Caco-2 (cell line): ENCODE measurements around the gene ATP8A2. TPM values are rescaled to one million over a fixed set of nuclear protein-coding genes. Genes with fewer than 3 reads are reported as not detected.

Experiments
- BruUV-seq: library from RNA; stranded (reverse); fragments of 400-500 nt; replicated peaks from 2 replicates; lab custom pipeline; 2021; lab: Mats Ljungman, UMichigan
- CTCF ChIA-PET: fragments of 300-600 bp; sonication (Branson Sonifier 250); formaldehyde crosslinking; loops from one replicate; lab custom pipeline; 2022; ENCODE audit warnings: antibody characterized with exemption; lab: Charles Lee
- POLR2A ChIA-PET: fragments of 300-600 bp; sonication (Branson Sonifier 250); formaldehyde crosslinking; loops from one replicate; lab custom pipeline; 2022; ENCODE audit warnings: antibody characterized with exemption; lab: Charles Lee
- DNase-seq, 2 experiments: peaks; one replicate each; pipeline versions ENCODE4 v3.0.0 to v3.0.0-alpha.2; 2020 to 2022
- H3K27me3 ChIP-seq: replicated peaks from 2 replicates; pipeline ENCODE4 v1.6.0; 2011; ENCODE audit warnings: low read length; ENCODE audit not compliant: control insufficient read depth, insufficient read depth
- H3K36me3 ChIP-seq: 2 replicates; pipeline ENCODE4 v1.5.1; 2011; ENCODE audit warnings: low read length; ENCODE audit not compliant: control insufficient read depth, insufficient read depth
- H3K4me1 ChIP-seq: fragments of 250-450 bp; sonication (Bioruptor Pico); 2 replicates; pipeline ENCODE4 v1.5.1; 2020; ENCODE audit warnings: mild to moderate bottlenecking
- H3K4me3 ChIP-seq: 2 replicates; pipeline ENCODE4 v1.5.1; 2011; ENCODE audit warnings: low read depth, mild to moderate bottlenecking, control low read depth, low read length
- H3K9me3 ChIP-seq: fragments of 250-450 bp; sonication (Bioruptor Pico); 2 replicates; pipeline ENCODE4 v1.5.1; 2020; ENCODE audit warnings: mild to moderate bottlenecking, moderate library complexity
- H3K27ac Mint-ChIP-seq: one replicate; pipeline ENCODE4 v1.8.0; 2022; ENCODE audit warnings: mixed read lengths; ENCODE audit not compliant: unreplicated experiment
- H3K27me3 Mint-ChIP-seq: one replicate; pipeline ENCODE4 v1.8.0; 2022; ENCODE audit warnings: mixed read lengths; ENCODE audit not compliant: insufficient read depth, unreplicated experiment
- H3K36me3 Mint-ChIP-seq: one replicate; pipeline ENCODE4 v1.8.0; 2022; ENCODE audit warnings: mild to moderate bottlenecking, mixed read lengths; ENCODE audit not compliant: insufficient read depth, unreplicated experiment
- H3K4me1 Mint-ChIP-seq: one replicate; pipeline ENCODE4 v1.8.0; 2022; ENCODE audit warnings: low read depth, mixed read lengths; ENCODE audit not compliant: unreplicated experiment
- H3K4me3 Mint-ChIP-seq: one replicate; pipeline ENCODE4 v1.8.0; 2022; ENCODE audit warnings: mild to moderate bottlenecking, moderate library complexity, mixed read lengths; ENCODE audit not compliant: unreplicated experiment
- H3K9me3 Mint-ChIP-seq: one replicate; pipeline ENCODE4 v1.8.0; 2022; ENCODE audit warnings: mixed read lengths; ENCODE audit not compliant: unreplicated experiment
- intact Hi-C: fragments of 100-400 bp; cut with micrococcal nuclease; formaldehyde crosslinking; loops from one replicate; pipeline ENCODE4 v1.10.0; 2022; ENCODE audit not compliant: unreplicated experiment
- total RNA-seq: library from RNA; stranded (reverse); gene quantifications from 2 replicates; pipeline ENCODE4 v1.2.3, GENCODE V29; 2022
- TF ChIP-seq, protein P1 (sequence below), 2 experiments: fragments of 200-600 bp in 1 of 2; IDR thresholded peaks; 1 replicate in 1 of 2; 2 replicates in 1 of 2; pipeline versions ENCODE4 v1.5.1 to v1.8.0; 2011 to 2022; ENCODE audit warnings: antibody characterized with exemption in 1 of 2, control low read depth in 1 of 2, inconsistent platforms in 1 of 2, low read depth in 1 of 2, low read length in 1 of 2, mild to moderate bottlenecking in 1 of 2, moderate library complexity in 1 of 2; ENCODE audit not compliant: insufficient read depth in 1 of 2, severe bottlenecking in 1 of 2, unreplicated experiment in 1 of 2

The ATP8A2 gene
- total RNA-seq, 1 experiment from 2014 or later: 0.05 TPM

DNA sequence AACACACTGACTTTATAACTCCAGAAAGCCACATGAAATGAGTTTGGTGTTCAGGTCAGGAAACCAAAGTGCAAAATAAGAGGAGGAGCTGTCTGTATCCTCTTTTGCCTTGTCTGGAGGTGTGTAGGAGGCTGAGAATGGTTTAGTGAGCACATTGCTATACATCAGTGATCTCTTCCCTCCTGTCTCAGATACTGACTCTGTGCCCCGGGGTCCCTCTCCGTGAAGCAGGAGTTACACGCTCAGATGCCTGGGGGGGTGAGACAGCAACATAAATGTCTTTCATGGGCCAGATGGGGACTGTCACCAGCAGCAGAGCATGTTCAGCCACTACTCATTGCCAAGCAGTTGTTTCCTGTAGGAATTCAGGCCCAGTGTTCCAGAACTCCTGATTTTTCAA is 285.4 kb downstream of the ATP8A2 start:
- Histone ChIP-seq H3K27me3 (no peaks in the 10 kb centered on the region), H3K9me3 (no peaks in the 10 kb centered on the region), H3K4me1 (peaks cover 10% of the 10 kb centered on the region), H3K36me3 (no peaks in the 10 kb centered on the region), H3K4me3 (no peak overlapping the region)
- ChIA-PET CTCF (no interaction called here), POLR2A (no interaction called here)
- BruUV-seq: no TSS peak
- no peak overlapping the region for H3K4me3 Mint-ChIP-seq
- peaks cover 12% of the 10 kb centered on the region for H3K4me1 Mint-ChIP-seq
- peaks cover 4% of the 10 kb centered on the region for H3K27me3 Mint-ChIP-seq
- no peaks in the 10 kb centered on the region for H3K36me3 Mint-ChIP-seq
- intact Hi-C loops: no loop called here
- TF ChIP-seq, protein P1, sequence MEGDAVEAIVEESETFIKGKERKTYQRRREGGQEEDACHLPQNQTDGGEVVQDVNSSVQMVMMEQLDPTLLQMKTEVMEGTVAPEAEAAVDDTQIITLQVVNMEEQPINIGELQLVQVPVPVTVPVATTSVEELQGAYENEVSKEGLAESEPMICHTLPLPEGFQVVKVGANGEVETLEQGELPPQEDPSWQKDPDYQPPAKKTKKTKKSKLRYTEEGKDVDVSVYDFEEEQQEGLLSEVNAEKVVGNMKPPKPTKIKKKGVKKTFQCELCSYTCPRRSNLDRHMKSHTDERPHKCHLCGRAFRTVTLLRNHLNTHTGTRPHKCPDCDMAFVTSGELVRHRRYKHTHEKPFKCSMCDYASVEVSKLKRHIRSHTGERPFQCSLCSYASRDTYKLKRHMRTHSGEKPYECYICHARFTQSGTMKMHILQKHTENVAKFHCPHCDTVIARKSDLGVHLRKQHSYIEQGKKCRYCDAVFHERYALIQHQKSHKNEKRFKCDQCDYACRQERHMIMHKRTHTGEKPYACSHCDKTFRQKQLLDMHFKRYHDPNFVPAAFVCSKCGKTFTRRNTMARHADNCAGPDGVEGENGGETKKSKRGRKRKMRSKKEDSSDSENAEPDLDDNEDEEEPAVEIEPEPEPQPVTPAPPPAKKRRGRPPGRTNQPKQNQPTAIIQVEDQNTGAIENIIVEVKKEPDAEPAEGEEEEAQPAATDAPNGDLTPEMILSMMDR (IDR thresholded peaks at IDR 0.05; ENCODE audit: insufficient read depth in 1 of 2, low read depth in 1 of 2, low read length in 1 of 2, severe bottlenecking in 1 of 2, unreplicated experiment in 1 of 2): no peak
- no peak for DNase-seq
- H3K9me3 Mint-ChIP-seq: no peaks in the 10 kb centered on the region
- no peak overlapping the region for H3K27ac Mint-ChIP-seq

DNA sequence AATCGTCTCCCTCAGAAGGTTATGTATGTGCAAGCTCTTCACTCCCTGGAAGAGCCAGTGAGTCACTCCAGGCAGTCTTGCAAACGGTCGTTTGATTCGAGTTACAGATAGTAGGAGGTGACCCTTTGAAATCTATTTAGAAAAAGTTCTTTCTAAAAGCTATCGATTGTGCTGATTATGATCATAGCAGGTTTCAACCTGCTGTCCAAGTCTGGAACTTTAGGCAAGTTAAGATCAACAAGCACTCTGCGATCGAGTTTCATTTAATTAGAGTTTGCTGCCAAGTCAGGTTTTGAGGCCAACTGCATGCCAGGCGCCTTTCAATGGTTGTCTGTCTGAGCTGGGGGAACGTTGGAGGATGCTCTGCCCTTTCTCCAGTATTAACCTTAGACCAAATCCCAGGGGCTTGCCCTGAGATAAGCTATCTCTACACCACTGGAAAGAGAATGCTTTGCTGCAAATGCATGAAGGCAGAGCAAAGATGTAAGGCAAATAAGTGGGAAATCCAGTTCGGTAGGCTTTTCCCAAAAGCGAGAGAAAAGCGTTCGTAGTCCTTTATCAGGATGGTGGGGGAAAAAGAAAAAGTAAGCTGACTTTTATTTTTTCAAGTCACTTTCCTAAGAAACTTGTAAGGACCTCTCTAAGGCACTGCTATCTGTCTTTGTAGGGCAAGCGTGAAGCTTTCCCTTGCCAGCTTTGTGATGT is 287.5 kb downstream of the ATP8A2 start:
- BruUV-seq: no TSS peak
- TF ChIP-seq, protein P1 (IDR thresholded peaks at IDR 0.05; ENCODE audit: insufficient read depth in 1 of 2, low read depth in 1 of 2, low read length in 1 of 2, severe bottlenecking in 1 of 2, unreplicated experiment in 1 of 2): no peak
- H3K9me3 ChIP-seq: no peaks in the 10 kb centered on the region
- H3K27ac Mint-ChIP-seq: peak overlapping the region; percentile 58
- peaks cover 6% of the 10 kb centered on the region for H3K27me3 Mint-ChIP-seq
- POLR2A ChIA-PET: no interaction called here
- intact Hi-C loops: no loop called here
- H3K36me3 ChIP-seq: no peaks in the 10 kb centered on the region
- no peaks in the 10 kb centered on the region for H3K36me3 Mint-ChIP-seq
- CTCF ChIA-PET: no interaction called here
- H3K4me3 ChIP-seq: no peak overlapping the region
- no peaks in the 10 kb centered on the region for H3K27me3 ChIP-seq
- peaks cover 10% of the 10 kb centered on the region for H3K4me1 ChIP-seq
- H3K4me1 Mint-ChIP-seq: peaks cover 12% of the 10 kb centered on the region
- H3K4me3 Mint-ChIP-seq: peak overlapping the region; percentile 13
- H3K9me3 Mint-ChIP-seq: no peaks in the 10 kb centered on the region
- peak; percentile 19 to 40 for DNase-seq

DNA sequence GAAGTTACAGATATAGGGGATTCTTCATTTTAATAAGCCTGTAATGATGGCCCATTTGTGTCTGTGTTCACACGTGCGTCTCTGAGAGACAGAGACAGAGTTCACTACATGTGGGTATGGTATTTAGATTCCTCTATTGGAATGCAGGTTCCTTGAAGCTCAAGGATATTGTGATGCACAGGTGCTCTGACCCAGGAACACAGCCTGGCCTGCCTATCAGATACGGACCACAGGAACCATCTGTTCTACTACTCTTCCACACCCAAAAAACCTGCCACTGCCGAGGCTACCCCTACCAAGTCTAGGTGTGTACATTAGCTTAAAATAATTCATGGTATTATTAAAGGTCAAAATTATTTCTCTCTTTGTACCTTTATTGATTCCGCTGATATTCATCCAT is 289.2 kb downstream of the ATP8A2 start:
- Histone ChIP-seq H3K9me3 (no peaks in the 10 kb centered on the region), H3K4me3 (no peak overlapping the region), H3K36me3 (no peaks in the 10 kb centered on the region), H3K27me3 (no peaks in the 10 kb centered on the region), H3K4me1 (peaks cover 10% of the 10 kb centered on the region)
- Mint-ChIP-seq H3K27me3 (peaks cover 9% of the 10 kb centered on the region), H3K9me3 (no peaks in the 10 kb centered on the region), H3K27ac (no peak overlapping the region), H3K4me1 (peaks cover 12% of the 10 kb centered on the region), H3K36me3 (no peaks in the 10 kb centered on the region), H3K4me3 (no peak overlapping the region)
- intact Hi-C loops: no loop called here
- ChIA-PET POLR2A (no interaction called here), CTCF (no interaction called here)
- DNase-seq: no peak
- no TSS peak for BruUV-seq
- TF ChIP-seq, protein P1 (IDR thresholded peaks at IDR 0.05; ENCODE audit: insufficient read depth in 1 of 2, low read depth in 1 of 2, low read length in 1 of 2, severe bottlenecking in 1 of 2, unreplicated experiment in 1 of 2): no peak
